ENCODE data around the gene PCDHA6.
"Not testable (repeated sequence)": the region's sequence is repeated elsewhere in the genome, so short reads cannot be mapped to it uniquely, and the experiment has no call there.

PCDHA6 gene

GRCh38 chr5:140827704-140828361 lies at the start of gene PCDHA6:
Gene PCDHA6, plus strand, starts transcription at chr5:140827960. Its CDS starts 132 bp downstream, at chr5:140828092.
- no peak for DNase-seq

- DNase-seq, result no peak
These were observed 47.2 kb upstream of the PCDHA6 start for GRCh38 chr5:140780512-140780911.

- DNase-seq, result no peak
These were observed 41.7 kb upstream of the PCDHA6 start, which contains the start of gene PCDHA1 for GRCh38 chr5:140785905-140786686. Gene PCDHA1, plus strand, starts transcription at chr5:140786140.

- not testable (repeated sequence) for DNase-seq
These were observed 40.3 kb upstream of the PCDHA6 start for GRCh38 chr5:140787422-140787821.

DNA sequence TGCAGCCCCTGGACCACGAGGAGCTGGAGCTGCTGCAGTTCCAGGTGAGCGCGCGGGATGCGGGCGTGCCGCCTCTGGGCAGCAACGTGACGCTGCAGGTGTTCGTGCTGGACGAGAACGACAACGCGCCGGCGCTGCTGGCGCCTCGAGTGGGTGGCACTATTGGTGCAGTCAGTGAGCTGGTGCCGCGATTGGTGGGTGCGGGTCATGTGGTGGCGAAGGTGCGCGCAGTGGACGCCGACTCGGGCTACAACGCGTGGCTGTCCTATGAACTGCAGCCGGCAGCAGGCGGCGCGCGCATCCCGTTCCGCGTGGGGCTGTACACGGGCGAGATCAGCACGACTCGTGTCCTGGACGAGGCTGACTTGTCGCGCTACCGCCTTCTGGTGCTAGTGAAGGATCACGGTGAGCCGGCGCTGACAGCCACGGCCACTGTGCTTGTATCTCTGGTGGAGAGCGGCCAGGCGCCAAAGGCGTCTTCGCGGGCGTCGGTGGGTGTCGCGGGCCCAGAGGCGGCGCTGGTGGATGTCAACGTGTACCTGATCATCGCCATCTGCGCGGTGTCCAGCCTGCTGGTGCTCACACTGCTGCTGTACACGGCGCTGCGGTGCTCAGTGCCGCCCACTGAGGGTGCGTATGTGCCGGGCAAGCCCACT lies 39.8 kb upstream of the PCDHA6 start:
- not testable (repeated sequence) for DNase-seq

DNA sequence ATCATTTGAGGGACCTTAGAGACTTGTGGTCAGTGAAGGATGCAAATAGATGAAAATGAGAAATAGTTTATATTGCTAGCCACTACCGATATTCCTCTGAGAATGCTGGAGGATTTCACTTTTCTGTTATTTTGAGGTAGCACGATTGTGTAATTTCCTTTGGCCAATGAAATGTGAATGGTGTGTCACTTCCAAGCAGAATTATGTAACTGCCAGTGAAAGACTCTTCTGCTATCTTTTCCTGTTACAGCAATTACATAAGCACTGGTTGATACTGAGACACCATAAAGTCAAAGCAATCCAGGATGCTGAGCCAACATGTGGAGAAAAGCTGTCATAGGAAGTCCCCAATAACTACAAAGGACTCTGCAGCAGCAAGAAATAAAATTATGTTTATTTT lies 36.7 kb upstream of the PCDHA6 start:
- no peak for DNase-seq

- DNase-seq, result no peak
These were observed 33.0 kb upstream of the PCDHA6 start, which contains the start of gene PCDHA2 for GRCh38 chr5:140794595-140795258. Gene PCDHA2, plus strand, starts transcription at chr5:140794852.

- DNase-seq, result no peak
These were observed 32.5 kb upstream of the PCDHA6 start for GRCh38 chr5:140795259-140795641.

DNA sequence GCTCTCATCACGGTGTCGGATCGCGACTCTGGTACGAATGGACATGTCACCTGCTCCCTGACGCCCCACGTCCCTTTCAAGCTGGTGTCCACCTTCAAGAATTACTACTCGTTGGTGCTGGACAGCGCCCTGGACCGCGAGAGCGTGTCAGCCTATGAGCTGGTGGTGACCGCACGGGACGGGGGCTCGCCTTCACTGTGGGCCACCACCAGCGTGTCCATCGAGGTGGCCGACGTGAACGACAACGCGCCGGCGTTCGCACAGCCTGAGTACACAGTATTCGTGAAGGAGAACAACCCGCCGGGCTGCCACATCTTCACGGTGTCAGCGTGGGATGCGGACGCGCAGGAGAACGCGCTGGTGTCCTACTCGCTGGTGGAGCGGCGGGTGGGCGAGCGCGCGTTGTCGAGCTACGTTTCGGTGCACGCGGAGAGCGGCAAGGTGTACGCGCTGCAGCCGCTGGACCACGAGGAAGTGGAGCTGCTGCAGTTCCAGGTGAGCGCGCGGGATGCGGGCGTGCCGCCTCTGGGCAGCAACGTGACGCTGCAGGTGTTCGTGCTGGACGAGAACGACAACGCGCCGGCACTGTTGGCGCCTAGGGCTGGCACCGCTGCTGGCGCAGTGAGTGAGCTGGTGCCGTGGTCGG lies 31.6 kb upstream of the PCDHA6 start:
- DNase-seq, result not testable (repeated sequence)

DNA sequence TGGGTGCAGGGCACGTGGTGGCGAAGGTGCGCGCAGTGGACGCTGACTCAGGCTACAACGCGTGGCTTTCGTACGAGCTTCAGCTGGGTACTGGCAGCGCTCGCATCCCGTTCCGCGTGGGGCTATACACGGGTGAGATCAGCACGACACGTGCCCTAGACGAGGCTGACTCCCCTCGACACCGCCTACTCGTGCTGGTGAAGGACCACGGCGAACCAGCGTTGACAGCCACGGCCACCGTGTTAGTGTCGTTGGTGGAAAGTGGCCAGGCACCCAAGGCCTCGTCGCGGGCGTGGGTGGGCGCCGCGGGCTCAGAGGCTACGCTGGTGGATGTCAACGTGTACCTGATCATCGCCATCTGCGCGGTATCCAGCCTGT lies 31.1 kb upstream of the PCDHA6 start:
- no peak for DNase-seq

- no peak for DNase-seq
These were observed 26.8 kb upstream of the PCDHA6 start, which contains the start of gene PCDHA3 for GRCh38 chr5:140800816-140801493. Gene PCDHA3, plus strand, starts transcription at chr5:140801057.

DNA sequence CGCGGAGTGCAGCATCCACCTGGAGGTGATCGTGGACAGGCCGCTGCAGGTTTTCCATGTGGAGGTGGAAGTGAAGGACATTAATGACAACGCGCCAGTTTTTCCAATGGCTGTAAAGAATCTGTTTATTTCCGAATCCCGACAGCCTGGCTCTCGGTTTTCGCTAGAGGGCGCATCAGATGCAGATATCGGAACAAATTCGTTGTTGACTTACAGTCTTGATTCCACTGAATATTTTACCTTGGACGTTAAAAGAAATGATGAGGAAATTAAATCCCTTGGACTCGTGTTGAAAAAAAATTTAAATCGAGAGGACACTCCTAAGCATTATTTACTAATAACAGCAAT lies 26.3 kb upstream of the PCDHA6 start:
- no peak for DNase-seq

- DNase-seq, result not testable (repeated sequence)
These were observed 25.4 kb upstream of the PCDHA6 start for GRCh38 chr5:140802381-140802780.

- DNase-seq, result no peak
These were observed 24.9 kb upstream of the PCDHA6 start for GRCh38 chr5:140802781-140803271.

- DNase-seq, result peak in 1 of 2 donors; percentile 39
These were observed 20.7 kb upstream of the PCDHA6 start, which contains the start of gene PCDHA4 for GRCh38 chr5:140806834-140807775. Gene PCDHA4, plus strand, starts transcription at chr5:140807068.

DNA sequence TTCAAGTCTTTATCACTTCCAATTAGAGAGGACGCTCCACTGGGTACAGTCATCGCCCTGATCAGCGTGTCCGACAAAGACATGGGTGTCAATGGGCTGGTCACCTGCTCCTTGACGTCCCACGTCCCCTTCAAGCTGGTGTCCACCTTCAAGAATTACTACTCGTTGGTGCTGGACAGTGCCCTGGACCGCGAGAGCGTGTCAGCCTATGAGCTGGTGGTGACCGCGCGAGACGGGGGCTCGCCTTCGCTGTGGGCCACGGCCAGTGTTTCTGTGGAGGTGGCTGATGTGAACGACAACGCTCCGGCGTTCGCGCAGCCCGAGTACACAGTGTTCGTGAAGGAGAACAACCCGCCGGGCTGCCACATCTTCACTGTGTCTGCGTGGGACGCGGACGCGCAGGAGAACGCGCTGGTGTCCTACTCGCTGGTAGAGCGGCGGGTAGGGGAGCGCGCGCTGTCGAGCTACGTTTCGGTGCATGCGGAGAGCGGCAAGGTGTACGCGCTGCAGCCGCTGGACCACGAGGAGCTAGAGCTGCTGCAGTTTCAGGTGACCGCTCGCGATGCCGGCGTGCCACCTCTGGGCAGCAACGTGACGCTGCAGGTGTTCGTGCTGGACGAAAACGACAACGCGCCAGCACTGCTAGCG lies 19.4 kb upstream of the PCDHA6 start:
- not testable (repeated sequence) for DNase-seq

- no peak for DNase-seq
These were observed 18.9 kb upstream of the PCDHA6 start for GRCh38 chr5:140808889-140809291.

DNA sequence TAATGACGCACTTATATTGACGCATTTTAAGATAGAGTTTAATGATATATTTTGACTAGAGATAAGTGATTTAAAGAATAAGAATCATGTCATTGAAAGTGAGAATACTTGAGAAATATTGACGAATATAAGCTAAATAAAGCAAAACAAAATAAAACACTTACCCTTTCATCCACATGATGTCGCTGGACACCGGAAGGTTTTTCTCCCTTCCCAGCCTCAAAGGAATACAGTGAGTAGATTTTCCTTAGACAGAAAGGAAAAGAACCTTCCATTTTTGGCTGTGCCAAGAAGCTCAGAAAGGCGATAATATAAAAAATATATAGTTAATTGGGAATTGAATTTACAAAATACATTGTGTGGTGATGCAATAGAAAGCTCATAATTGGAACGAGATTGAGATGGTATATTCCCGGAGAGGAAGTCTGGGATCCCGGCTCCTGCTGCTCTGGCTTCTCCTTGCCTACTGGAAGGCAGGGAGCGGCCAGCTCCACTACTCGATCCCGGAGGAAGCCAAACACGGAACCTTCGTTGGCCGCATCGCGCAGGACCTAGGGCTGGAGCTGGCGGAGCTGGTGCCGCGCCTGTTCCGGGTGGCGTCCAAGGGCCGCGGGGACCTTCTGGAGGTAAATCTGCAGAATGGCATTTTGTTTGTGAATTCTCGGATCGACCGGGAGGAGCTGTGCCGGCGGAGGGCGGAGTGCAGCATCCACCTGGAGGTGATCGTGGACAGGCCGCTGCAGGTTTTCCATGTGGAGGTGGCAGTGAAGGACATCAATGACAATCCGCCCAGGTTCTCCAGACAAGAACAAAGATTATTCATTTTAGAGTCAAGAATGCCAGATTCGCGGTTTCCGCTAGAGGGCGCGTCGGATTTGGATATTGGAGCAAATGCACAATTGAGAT lies 6.1 kb upstream of the PCDHA6 start, which contains the start of gene PCDHA5:
Gene PCDHA5 (plus strand): TSS at position 239 of the 906 bp plus-strand sequence.
- peak in 1 of 2 donors; percentile 58 for DNase-seq

GRCh38 chr5:140822281-140822629 lies 5.5 kb upstream of the PCDHA6 start:
- no peak for DNase-seq
